ENCODE data around the gene DENND4B.

GRCh38 chr1:153939476-153939875, 7.0 kb downstream of the DENND4B start:
- TF ChIP-seq POLR2A (IDR thresholded peaks at IDR 0.05; ENCODE audit: low read length) (no peak), GATA1 (IDR thresholded peaks at IDR 0.05; ENCODE audit: low read depth, low read length) (no peak)
